ENCODE measurements around the gene RBMS3. TPM values are rescaled to one million over a fixed set of nuclear protein-coding genes. Genes with fewer than 3 reads are reported as not detected.
A peak's percentile ranks its signal among the peaks of the same experiment; 100 is the strongest.
"Not testable (repeated sequence)": the region's sequence is repeated elsewhere in the genome, so short reads cannot be mapped to it uniquely, and the experiment has no call there.

The RBMS3 gene
- total and polyA plus RNA-seq, 9 donors = 15.9 to 77.4 (median 25.9) TPM

DNA sequence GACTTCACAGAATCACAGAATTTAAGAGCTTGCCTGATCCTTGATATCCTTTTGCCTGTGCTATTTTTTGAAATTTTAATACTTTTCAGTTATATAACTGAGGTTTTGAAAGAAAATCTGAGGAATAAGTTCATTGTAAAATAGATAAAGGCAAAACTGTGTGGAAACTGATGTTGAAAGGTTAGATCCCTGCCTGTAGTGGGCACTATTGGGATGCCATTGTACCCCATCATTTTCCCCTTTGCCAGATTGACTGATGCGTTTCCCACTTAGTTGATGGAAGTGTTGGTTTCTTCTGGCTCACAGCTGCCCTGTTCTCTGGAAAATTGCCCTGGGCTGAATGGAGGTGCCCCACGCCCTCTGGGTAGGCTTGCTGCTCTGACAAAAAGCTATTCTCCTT is 387.9 kb downstream of the RBMS3 start:
- Histone ChIP-seq H3K4me3 (ENCODE audit: low read length) (no peak overlapping the region), H3K36me3 (ENCODE audit: control insufficient read depth, insufficient read depth, low read length) (peaks cover 5% of the 10 kb centered on the region), H3K27me3 (ENCODE audit: control insufficient read depth, insufficient read depth, low read length) (no peaks in the 10 kb centered on the region), H3K9me3 (replicated peaks; ENCODE audit: control insufficient read depth, low read depth, low read length) (no peaks in the 10 kb centered on the region), H3K4me1 (ENCODE audit: control insufficient read depth, insufficient read depth, low read length) (no peaks in the 10 kb centered on the region), H3K27ac (ENCODE audit: low read length) (no peak overlapping the region)
- no CpG with 5 or more reads among the region's 2 CpGs for WGBS (ENCODE audit: insufficient coverage)
- DNase-seq = no peak

GRCh38 chr3:29670476-29670875 is 389.6 kb downstream of the RBMS3 start:
- H3K4me3 ChIP-seq (ENCODE audit: low read length); DNase-seq; H3K27ac ChIP-seq (ENCODE audit: low read length); H3K4me1 ChIP-seq (ENCODE audit: control insufficient read depth, insufficient read depth, low read length); H3K9me3 ChIP-seq (replicated peaks; ENCODE audit: control insufficient read depth, low read depth, low read length); H3K27me3 ChIP-seq (ENCODE audit: control insufficient read depth, insufficient read depth, low read length); H3K36me3 ChIP-seq (ENCODE audit: control insufficient read depth, insufficient read depth, low read length): not testable (repeated sequence)
- 89% methylated on average over 7 of the region's 7 CpGs for WGBS (ENCODE audit: insufficient coverage)

DNA sequence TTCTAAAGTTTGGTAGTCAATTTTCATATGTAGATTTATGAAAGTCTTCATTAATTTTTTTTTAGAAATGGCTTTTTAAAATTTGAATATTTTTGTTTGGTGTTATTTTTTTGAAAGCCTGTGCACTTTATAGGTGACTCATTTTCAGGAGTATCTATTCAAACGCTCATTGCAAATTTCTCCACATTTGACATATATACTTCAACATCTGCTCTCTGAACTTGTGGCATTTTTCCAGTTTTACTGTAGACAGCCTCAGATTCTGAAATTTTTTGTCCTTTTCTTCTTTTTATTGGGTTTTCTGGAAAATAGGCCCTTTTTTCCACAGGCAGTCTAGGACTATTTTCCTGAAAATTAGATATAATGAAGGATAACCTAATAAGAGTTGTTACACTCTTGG is 396.6 kb downstream of the RBMS3 start:
- no CpG with 5 or more reads among the region's 1 CpG for WGBS (ENCODE audit: insufficient coverage)
- peak; percentile 18 for DNase-seq
- no peaks in the 10 kb centered on the region for H3K4me1 ChIP-seq (ENCODE audit: control insufficient read depth, insufficient read depth, low read length)
- H3K4me3 ChIP-seq (ENCODE audit: low read length) = no peak overlapping the region
- no peaks in the 10 kb centered on the region for H3K36me3 ChIP-seq (ENCODE audit: control insufficient read depth, insufficient read depth, low read length)
- no peaks in the 10 kb centered on the region for H3K27me3 ChIP-seq (ENCODE audit: control insufficient read depth, insufficient read depth, low read length)
- H3K27ac ChIP-seq (ENCODE audit: low read length) = no peak overlapping the region
- no peaks in the 10 kb centered on the region for H3K9me3 ChIP-seq (replicated peaks; ENCODE audit: control insufficient read depth, low read depth, low read length)

DNA sequence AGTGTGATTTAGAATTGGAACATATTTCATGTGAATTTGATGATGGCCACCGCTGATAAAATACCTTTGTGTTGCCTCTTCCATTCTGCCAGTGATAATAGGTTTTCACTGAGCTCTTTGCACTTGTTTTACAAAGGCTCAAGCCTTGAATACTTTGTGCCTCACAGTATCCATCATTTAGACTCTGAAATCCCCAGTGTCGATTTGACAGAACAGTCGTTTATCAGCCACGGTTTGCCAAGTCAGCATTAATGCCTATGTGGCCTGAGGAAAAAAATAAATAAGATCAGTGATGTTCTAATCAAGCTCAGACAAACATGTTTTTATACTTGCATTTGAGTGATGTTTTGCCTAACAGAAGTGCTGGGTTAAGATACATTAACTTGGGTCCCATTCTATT is 399.1 kb downstream of the RBMS3 start:
- DNase-seq = no peak
- Histone ChIP-seq H3K4me3 (ENCODE audit: low read length) (no peak overlapping the region), H3K27me3 (ENCODE audit: control insufficient read depth, insufficient read depth, low read length) (no peaks in the 10 kb centered on the region), H3K4me1 (ENCODE audit: control insufficient read depth, insufficient read depth, low read length) (no peaks in the 10 kb centered on the region), H3K27ac (ENCODE audit: low read length) (no peak overlapping the region), H3K36me3 (ENCODE audit: control insufficient read depth, insufficient read depth, low read length) (no peaks in the 10 kb centered on the region), H3K9me3 (replicated peaks; ENCODE audit: control insufficient read depth, low read depth, low read length) (no peaks in the 10 kb centered on the region)
- WGBS (ENCODE audit: insufficient coverage) = 100% methylated on average over 1 of the region's 4 CpGs

GRCh38 chr3:29683018-29683993 is 402.4 kb downstream of the RBMS3 start:
- peak; percentile 12 for DNase-seq
- Histone ChIP-seq H3K27ac (ENCODE audit: low read length) (no peak overlapping the region), H3K4me3 (ENCODE audit: low read length) (no peak overlapping the region), H3K36me3 (ENCODE audit: control insufficient read depth, insufficient read depth, low read length) (no peaks in the 10 kb centered on the region), H3K4me1 (ENCODE audit: control insufficient read depth, insufficient read depth, low read length) (no peaks in the 10 kb centered on the region), H3K27me3 (ENCODE audit: control insufficient read depth, insufficient read depth, low read length) (no peaks in the 10 kb centered on the region), H3K9me3 (replicated peaks; ENCODE audit: control insufficient read depth, low read depth, low read length) (no peaks in the 10 kb centered on the region)
- no CpG with 5 or more reads among the region's 5 CpGs for WGBS (ENCODE audit: insufficient coverage)

DNA sequence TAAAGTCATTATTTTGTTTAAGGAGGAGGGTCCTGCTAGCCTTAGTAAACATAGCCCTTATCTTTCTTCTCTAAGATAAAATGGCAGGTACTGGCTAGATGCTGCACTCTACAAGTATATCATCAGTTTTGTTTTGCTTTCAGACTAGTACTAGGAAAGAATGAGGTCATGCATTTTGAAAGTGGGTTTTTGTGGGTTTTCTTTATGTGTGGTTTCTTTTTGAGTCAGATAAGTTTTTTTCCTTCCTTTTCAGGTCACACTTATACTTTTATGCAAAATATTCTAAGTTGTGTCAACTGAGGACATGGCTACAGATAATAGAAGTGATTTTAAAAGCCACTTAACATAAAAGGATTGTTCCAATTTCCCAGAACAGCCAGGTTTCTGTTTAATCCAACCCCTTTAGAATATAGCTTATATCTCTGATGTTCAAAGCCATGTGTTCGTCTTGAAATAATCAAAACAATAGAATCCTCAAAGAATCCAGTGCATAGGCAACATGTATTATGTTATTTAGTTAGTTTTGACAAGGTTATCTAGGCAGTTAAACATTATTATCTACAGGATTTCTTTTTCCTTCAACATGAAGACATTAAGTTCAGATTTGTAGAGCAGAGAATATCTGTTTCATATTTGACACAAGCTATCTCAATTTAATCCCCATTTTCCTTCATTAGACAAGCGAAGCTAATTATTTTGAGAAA is 406.2 kb downstream of the RBMS3 start:
- Histone ChIP-seq H3K9me3 (replicated peaks; ENCODE audit: control insufficient read depth, low read depth, low read length) (no peaks in the 10 kb centered on the region), H3K36me3 (ENCODE audit: control insufficient read depth, insufficient read depth, low read length) (no peaks in the 10 kb centered on the region), H3K4me1 (ENCODE audit: control insufficient read depth, insufficient read depth, low read length) (no peaks in the 10 kb centered on the region), H3K27me3 (ENCODE audit: control insufficient read depth, insufficient read depth, low read length) (no peaks in the 10 kb centered on the region), H3K27ac (ENCODE audit: low read length) (no peak overlapping the region), H3K4me3 (ENCODE audit: low read length) (no peak overlapping the region)
- peak; percentile 36 for DNase-seq
- WGBS (ENCODE audit: insufficient coverage) = no CpG with 5 or more reads among the region's 2 CpGs

- Histone ChIP-seq H3K27me3 (ENCODE audit: control insufficient read depth, insufficient read depth, low read length) (no peaks in the 10 kb centered on the region), H3K36me3 (ENCODE audit: control insufficient read depth, insufficient read depth, low read length) (no peaks in the 10 kb centered on the region), H3K27ac (ENCODE audit: low read length) (no peak overlapping the region), H3K4me1 (ENCODE audit: control insufficient read depth, insufficient read depth, low read length) (peaks cover 4% of the 10 kb centered on the region), H3K4me3 (ENCODE audit: low read length) (no peak overlapping the region), H3K9me3 (replicated peaks; ENCODE audit: control insufficient read depth, low read depth, low read length) (no peaks in the 10 kb centered on the region)
- DNase-seq = no peak
- no CpG with 5 or more reads among the region's 2 CpGs for WGBS (ENCODE audit: insufficient coverage)
Measured at GRCh38 chr3:29690686-29691353, 409.9 kb downstream of the RBMS3 start.

GRCh38 chr3:29693863-29694262 is 413.0 kb downstream of the RBMS3 start:
- Histone ChIP-seq H3K9me3 (replicated peaks; ENCODE audit: control insufficient read depth, low read depth, low read length) (no peaks in the 10 kb centered on the region), H3K4me3 (ENCODE audit: low read length) (no peak overlapping the region), H3K27ac (ENCODE audit: low read length) (no peak overlapping the region), H3K27me3 (ENCODE audit: control insufficient read depth, insufficient read depth, low read length) (no peaks in the 10 kb centered on the region), H3K4me1 (ENCODE audit: control insufficient read depth, insufficient read depth, low read length) (peaks cover 4% of the 10 kb centered on the region), H3K36me3 (ENCODE audit: control insufficient read depth, insufficient read depth, low read length) (no peaks in the 10 kb centered on the region)
- peak; percentile 77 for DNase-seq
- no CpG with 5 or more reads among the region's 1 CpG for WGBS (ENCODE audit: insufficient coverage)

- H3K4me3 ChIP-seq (ENCODE audit: low read length) = no peak overlapping the region
- DNase-seq = no peak
- H3K27ac ChIP-seq (ENCODE audit: low read length) = no peak overlapping the region
- no peaks in the 10 kb centered on the region for H3K9me3 ChIP-seq (replicated peaks; ENCODE audit: control insufficient read depth, low read depth, low read length)
- no peaks in the 10 kb centered on the region for H3K36me3 ChIP-seq (ENCODE audit: control insufficient read depth, insufficient read depth, low read length)
- no peaks in the 10 kb centered on the region for H3K27me3 ChIP-seq (ENCODE audit: control insufficient read depth, insufficient read depth, low read length)
- WGBS (ENCODE audit: insufficient coverage) = no CpG with 5 or more reads among the region's 2 CpGs
- peaks cover 4% of the 10 kb centered on the region for H3K4me1 ChIP-seq (ENCODE audit: control insufficient read depth, insufficient read depth, low read length)
Measured at GRCh38 chr3:29694331-29694730, 413.5 kb downstream of the RBMS3 start.

- no peak for DNase-seq
- H3K36me3 ChIP-seq (ENCODE audit: control insufficient read depth, insufficient read depth, low read length) = no peaks in the 10 kb centered on the region
- H3K4me3 ChIP-seq (ENCODE audit: low read length) = no peak overlapping the region
- H3K9me3 ChIP-seq (replicated peaks; ENCODE audit: control insufficient read depth, low read depth, low read length) = no peaks in the 10 kb centered on the region
- no CpG with 5 or more reads among the region's 1 CpG for WGBS (ENCODE audit: insufficient coverage)
- H3K4me1 ChIP-seq (ENCODE audit: control insufficient read depth, insufficient read depth, low read length) = peaks cover 4% of the 10 kb centered on the region
- no peak overlapping the region for H3K27ac ChIP-seq (ENCODE audit: low read length)
- no peaks in the 10 kb centered on the region for H3K27me3 ChIP-seq (ENCODE audit: control insufficient read depth, insufficient read depth, low read length)
Measured at GRCh38 chr3:29694783-29695182, 413.9 kb downstream of the RBMS3 start.
